Spleen (tissue), 11 donors: ENCODE measurements around the gene LRRC74B. TPM values are rescaled to one million over a fixed set of nuclear protein-coding genes. Genes with fewer than 3 reads are reported as not detected.
A peak's percentile ranks its signal among the peaks of the same experiment; 100 is the strongest.

ENCODE experiments used
- DNase-seq: peaks from one replicate; pipeline ENCODE4 v3.0.0-alpha.2; 2020
- H3K27ac ChIP-seq, 8 donors: fragments of 200-600 bp; sonication (generic) in 7 of 8; 1 replicate in 4 of 8; 2 replicates in 4 of 8; pipeline versions ENCODE4 v1.5.0 to v1.8.0; 2016 to 2021; ENCODE audit warnings: inconsistent platforms in 4 of 8, mild to moderate bottlenecking in 4 of 8, moderate library complexity in 1 of 8
- H3K27me3 ChIP-seq, 7 donors: fragments of 200-600 bp; sonication (generic) in 6 of 7; replicated peaks in 1 of 7; 1 replicate in 4 of 7; 2 replicates in 3 of 7; pipeline versions ENCODE4 v1.5.0 to v1.8.0; 2016 to 2021; ENCODE audit warnings: inconsistent platforms in 3 of 7, mild to moderate bottlenecking in 1 of 7
- H3K36me3 ChIP-seq, 6 donors: fragments of 200-600 bp; sonication (generic) in 5 of 6; 1 replicate in 4 of 6; 2 replicates in 2 of 6; pipeline versions ENCODE4 v1.5.0 to v1.8.0; 2016 to 2021; ENCODE audit warnings: inconsistent platforms in 2 of 6
- H3K4me1 ChIP-seq, 6 donors: fragments of 200-600 bp; sonication (generic) in 5 of 6; 1 replicate in 3 of 6; 2 replicates in 3 of 6; pipeline versions ENCODE4 v1.5.0 to v1.8.0; 2016 to 2021; ENCODE audit warnings: inconsistent platforms in 3 of 6
- H3K4me3 ChIP-seq, 8 donors: fragments of 200-600 bp; sonication (generic) in 7 of 8; 1 replicate in 4 of 8; 2 replicates in 4 of 8; pipeline versions ENCODE4 v1.5.0 to v1.8.0; 2016 to 2021; ENCODE audit warnings: inconsistent platforms in 4 of 8, mild to moderate bottlenecking in 4 of 8, moderate library complexity in 2 of 8
- H3K9me3 ChIP-seq, 8 donors: fragments of 200-600 bp; sonication (generic) in 7 of 8; 1 replicate in 4 of 8; 2 replicates in 4 of 8; pipeline versions ENCODE4 v1.5.0 to v1.8.0; 2016 to 2021; ENCODE audit warnings: inconsistent platforms in 4 of 8
- CTCF ChIP-seq, 11 experiments: fragments of 200-600 bp in 7 of 11; fragments of 450-650 bp in 4 of 11; sonication (generic) in 4 of 11; IDR thresholded peaks in 8 of 11; conservative IDR thresholded peaks in 3 of 11; 1 replicate in 7 of 11; 2 replicates in 4 of 11; pipeline versions ENCODE4 v1.4.0 to v1.8.0; 2016 to 2021; ENCODE audit warnings: antibody characterized with exemption in 11 of 11, inconsistent platforms in 4 of 11, mild to moderate bottlenecking in 1 of 11
- POLR2A ChIP-seq, 3 donors: fragments of 450-650 bp; IDR thresholded peaks; one replicate each; pipeline ENCODE4 v1.5.1; 2017; ENCODE audit warnings: antibody characterized with exemption in 3 of 3, mild to moderate bottlenecking in 1 of 3
- POLR2AphosphoS5 ChIP-seq, 3 donors: sonication (generic); formaldehyde crosslinking; IDR thresholded peaks; one replicate each; pipeline ENCODE4 v1.5.1; 2017; ENCODE audit warnings: antibody characterized with exemption in 3 of 3
- WGBS, 5 donors: extraction: QIAGEN DNeasy Blood & Tissue Kit in 3 of 5; methylation state at CpG; one replicate each; pipeline versions ENCODE4 v1.1.5 to v1.1.7; 2013 to 2018; 5-methylcytosine and 5-hydroxymethylcytosine counted together
- intact Hi-C: fragments of 100-400 bp; cut with DNase I; formaldehyde crosslinking; loops from one replicate; pipeline ENCODE4 v1.15.0; 2023; ENCODE audit warnings: low total_unique reads
- polyA plus RNA-seq, 3 donors: library from polyadenylated mRNA; stranded (reverse); fragments of 200-250 nt; gene quantifications; one replicate each; pipeline ENCODE4 v1.2.1, GENCODE V29; 2013
- total RNA-seq, 7 donors: library from RNA; depleted of rRNA in 3 of 7; stranded (reverse); fragments of >200 nt in 3 of 7; fragmentation: NEBNext Ultra II Directional in 4 of 7; extraction: Animal tissue kit (Norgen Biotek cat#: 25700) in 4 of 7; gene quantifications; one replicate each; pipeline versions ENCODE4 v1.1.0 to v1.2.1, GENCODE V29; 2016 to 2021
- donor health status: healthy with polysubstance abuse.
- donor health status: DM: no; HTN: no; CAD: no; lungs with moderate emphysema.
- donor health status: DM: no; HTN: no; CAD: no.
- donor health status: Bipolar disorder and iron deficiency.
- donor health status: healthy.
- donor health status: DM: no; HTN: no; CAD: no.
- donor health status: DM: yes; HTN: yes; CAD: no.

Gene LRRC74B
- total and polyA plus RNA-seq, 10 donors: 0.03 TPM; not detected in 9

GRCh38 chr22:21029486-21030025, 16.2 kb upstream of the LRRC74B start:
- Histone ChIP-seq H3K4me3 (no peak overlapping the region), H3K4me1 (peaks cover 4 to 32% (median 10%) of the 10 kb centered on the region in 6 donors), H3K36me3 (no peaks in the 10 kb centered on the region), H3K27me3 (peaks cover 0 to 49% (median 15%) of the 10 kb centered on the region in 7 donors), H3K9me3 (no peaks in the 10 kb centered on the region), H3K27ac (no peak overlapping the region)
- intact Hi-C loops: no loop called here
- TF ChIP-seq POLR2A (IDR thresholded peaks at IDR 0.05) (no peak), POLR2AphosphoS5 (IDR thresholded peaks at IDR 0.05) (no peak), CTCF (IDR thresholded peaks at IDR 0.05 in 8 of 11, conservative IDR thresholded peaks at IDR 0.05 in 3 of 11) (no peak)
- WGBS, 5 donors: 54 to 78% (median 74%) methylated on average over 8 to 12 of the region's 12 CpGs
- no peak for DNase-seq

- no peaks in the 10 kb centered on the region for H3K36me3 ChIP-seq
- WGBS, 5 donors: 84 to 92% (median 86%) methylated on average over 15 of the region's 15 CpGs
- peaks cover 4 to 31% (median 10%) of the 10 kb centered on the region in 6 donors for H3K4me1 ChIP-seq
- H3K27ac ChIP-seq: no peak overlapping the region
- intact Hi-C loops: no loop called here
- no peak overlapping the region for H3K4me3 ChIP-seq
- no peaks in the 10 kb centered on the region for H3K9me3 ChIP-seq
- no peak for DNase-seq
- H3K27me3 ChIP-seq: peaks cover 0 to 49% (median 15%) of the 10 kb centered on the region in 7 donors
- TF ChIP-seq POLR2A (IDR thresholded peaks at IDR 0.05): no peak
- TF ChIP-seq CTCF (IDR thresholded peaks at IDR 0.05 in 8 of 11, conservative IDR thresholded peaks at IDR 0.05 in 3 of 11): no peak
- no peak for TF ChIP-seq POLR2AphosphoS5 (IDR thresholded peaks at IDR 0.05)
Measured at GRCh38 chr22:21030032-21030431, 15.7 kb upstream of the LRRC74B start.

GRCh38 chr22:21030621-21031544, 14.9 kb upstream of the LRRC74B start:
- peaks cover 4 to 23% (median 10%) of the 10 kb centered on the region in 6 donors for H3K4me1 ChIP-seq
- WGBS, 5 donors: 88 to 94% (median 92%) methylated on average over 38 to 40 of the region's 40 CpGs

More at GRCh38 chr22:21030621-21031544, 14.9 kb upstream of the LRRC74B start:
- no peaks in the 10 kb centered on the region for H3K36me3 ChIP-seq
- peak; percentile 67 for DNase-seq
- intact Hi-C loops: no loop called here
- H3K27me3 ChIP-seq: peaks cover 0 to 49% (median 15%) of the 10 kb centered on the region in 7 donors
- H3K27ac ChIP-seq: no peak overlapping the region
- H3K4me3 ChIP-seq: no peak overlapping the region
- TF ChIP-seq POLR2AphosphoS5 (IDR thresholded peaks at IDR 0.05) (no peak), POLR2A (IDR thresholded peaks at IDR 0.05) (no peak), CTCF (IDR thresholded peaks at IDR 0.05 in 8 of 11, conservative IDR thresholded peaks at IDR 0.05 in 3 of 11) (no peak)
- no peaks in the 10 kb centered on the region for H3K9me3 ChIP-seq
